GM21360 (cell line): Measurements from ENCODE around the gene AHNAK2.

Experiments used
- ATAC-seq: cut with Tn5 transposase; IDR thresholded peaks from one replicate; pipeline ENCODE4 v1.9.1; 2021; ENCODE audit warnings: mild to moderate bottlenecking, moderate library complexity; ENCODE audit not compliant: unreplicated experiment

The AHNAK2 gene

DNA sequence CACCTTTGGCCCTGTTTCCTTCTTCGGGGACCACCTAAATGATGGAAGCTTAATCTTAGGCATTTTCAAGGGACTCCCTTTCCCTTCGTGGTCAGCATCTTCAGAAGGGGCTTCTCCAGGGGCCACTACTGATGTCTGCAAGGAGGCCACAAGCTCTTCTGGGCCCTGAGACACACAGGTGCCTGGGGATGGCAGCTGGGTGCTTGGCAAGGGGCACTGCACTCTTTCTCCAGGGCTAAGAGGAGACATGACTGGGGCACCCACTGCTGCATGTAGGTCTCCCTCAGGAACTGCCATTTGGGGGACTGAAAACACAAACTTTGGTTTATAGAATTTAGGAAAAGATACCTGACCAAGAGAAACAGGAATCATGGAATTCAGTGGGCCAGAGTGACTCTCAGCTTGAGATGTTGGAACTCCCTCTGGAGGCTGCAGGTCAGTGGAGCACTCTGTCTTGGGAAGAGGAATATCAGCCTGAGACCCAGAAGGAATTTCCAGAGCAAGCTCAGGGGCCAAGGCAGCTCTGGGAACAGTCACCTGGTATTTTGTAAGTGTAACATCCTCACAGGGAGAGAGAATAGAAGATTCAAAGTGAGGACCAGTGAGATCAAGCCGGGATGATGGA lies 37.5 kb downstream of the AHNAK2 start:
- ATAC-seq, result no peak

DNA sequence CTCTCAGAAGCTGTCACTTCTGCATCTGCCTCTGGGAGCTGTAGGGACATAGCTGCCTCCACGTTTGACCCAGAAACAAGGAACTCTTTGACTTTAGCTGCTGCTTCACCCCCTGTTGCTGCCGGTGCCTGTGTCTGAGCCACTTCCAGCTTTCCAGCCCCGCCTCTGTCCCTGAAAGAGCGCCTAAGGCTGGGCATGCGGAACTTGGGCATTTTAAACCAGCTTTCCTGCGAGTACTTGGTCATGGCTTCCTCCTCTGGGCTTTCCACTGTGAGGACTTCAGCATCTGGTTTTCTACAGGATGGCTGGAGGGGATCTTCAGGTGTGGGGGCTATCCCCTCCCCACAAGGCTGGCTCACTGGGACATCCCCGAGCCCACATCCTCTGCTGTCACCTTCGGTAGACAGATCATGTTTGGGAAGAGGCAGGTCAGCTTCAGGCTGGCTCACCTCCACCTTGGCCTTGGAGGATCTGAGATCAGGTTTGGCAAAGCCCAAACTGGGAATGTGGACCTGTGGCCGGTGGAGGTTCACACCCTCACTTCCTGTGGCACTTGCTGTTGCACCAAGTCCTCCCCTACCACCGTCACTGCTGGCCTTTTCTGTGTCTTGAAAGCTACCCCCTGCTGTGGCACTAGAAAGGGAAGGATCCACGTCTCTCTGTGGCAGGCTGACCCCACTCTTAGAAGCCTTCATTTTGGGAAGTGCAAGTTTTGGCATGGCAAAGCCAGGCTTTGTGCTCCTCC lies 38.3 kb downstream of the AHNAK2 start:
- ATAC-seq, result no peak

DNA sequence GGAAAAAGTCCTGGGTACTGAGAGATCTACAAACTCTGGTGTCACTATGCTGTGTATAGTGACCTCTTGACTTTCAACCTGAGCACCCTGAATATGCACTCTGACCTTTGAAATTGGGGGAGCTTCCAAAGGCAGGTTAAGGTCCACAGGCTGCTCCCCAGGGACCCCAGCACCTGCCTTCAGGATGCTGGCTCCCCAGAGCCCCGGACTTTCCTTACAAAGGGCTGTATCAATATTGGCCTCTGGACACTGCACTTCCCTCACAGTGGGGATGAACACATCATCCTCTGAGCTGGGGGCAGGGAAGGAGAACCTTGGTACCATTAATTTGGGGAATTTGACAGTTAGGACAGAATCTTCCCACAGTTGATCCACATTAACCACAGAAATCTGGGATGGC lies 39.2 kb downstream of the AHNAK2 start:
- ATAC-seq, result no peak

DNA sequence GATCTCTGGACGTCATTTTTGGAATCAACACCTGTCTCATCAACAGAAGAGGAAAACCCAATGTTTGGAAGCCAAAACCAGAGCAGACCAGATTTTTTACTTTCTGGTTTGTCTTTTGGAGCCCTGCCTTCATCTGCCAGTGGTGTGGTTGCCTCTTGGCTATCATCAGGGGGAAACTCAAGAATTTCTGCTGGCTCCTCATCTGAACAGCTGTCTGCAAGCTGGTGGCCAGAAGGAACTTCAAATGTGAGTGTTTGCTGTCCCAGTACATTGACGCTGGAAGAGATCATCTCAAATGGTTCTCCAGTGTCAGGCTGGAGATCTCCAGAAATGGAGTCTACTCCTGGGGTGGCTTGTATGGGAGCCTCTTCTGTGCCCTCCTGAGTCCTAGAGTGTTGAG lies 39.7 kb downstream of the AHNAK2 start:
- no peak for ATAC-seq

DNA sequence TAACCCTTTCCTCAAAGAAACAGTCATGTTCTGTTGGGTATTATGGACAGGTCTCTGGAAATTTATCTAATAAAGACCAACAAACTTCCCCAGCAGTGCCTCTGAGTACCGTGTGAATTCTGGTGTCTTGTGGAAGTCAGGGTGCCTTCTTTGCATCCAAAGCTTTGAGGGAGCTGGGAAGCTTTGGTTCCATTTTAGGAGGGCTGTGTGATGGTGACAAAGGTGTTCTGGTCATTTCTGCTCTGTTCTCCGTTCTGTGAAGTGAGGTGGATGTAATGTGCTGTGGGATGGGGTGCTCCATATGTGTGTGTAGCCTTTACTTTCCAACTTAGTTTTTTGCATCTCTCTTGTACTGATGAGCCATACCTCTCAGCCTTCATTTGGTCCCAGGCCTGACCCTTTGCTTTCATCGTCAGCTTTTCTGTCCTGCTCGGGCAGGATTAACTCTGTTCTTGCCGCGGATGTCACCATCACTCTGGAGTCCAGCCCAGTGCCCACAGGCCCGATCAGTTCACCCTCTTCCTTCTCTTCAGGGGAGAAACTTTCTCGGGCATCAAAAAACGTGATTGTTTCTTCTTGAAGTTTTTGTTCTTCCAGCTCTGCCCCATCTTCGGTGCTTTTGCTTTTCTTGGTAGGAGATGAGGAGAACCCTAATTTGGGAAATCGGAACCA lies 40.3 kb downstream of the AHNAK2 start:
- no peak for ATAC-seq

DNA sequence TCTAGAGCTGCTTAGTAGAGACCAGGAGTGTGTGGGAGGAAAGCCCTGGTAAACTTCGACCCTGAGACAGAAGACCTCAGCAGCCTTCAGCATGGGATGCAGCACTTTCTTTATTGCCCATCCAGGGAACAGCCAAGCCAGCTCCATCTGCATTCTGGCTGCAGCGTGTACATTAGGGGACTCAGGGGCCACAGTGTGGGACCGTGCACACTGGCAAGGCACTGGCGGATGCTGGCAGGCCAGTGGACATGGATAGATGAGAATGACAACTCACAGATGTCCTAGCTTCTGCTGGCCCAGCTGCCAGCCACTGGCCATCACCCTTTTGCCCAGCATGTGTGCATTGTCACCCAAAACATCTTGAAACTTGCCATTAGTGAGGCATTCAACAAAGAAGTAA lies 41.0 kb downstream of the AHNAK2 start:
- ATAC-seq, result no peak

DNA sequence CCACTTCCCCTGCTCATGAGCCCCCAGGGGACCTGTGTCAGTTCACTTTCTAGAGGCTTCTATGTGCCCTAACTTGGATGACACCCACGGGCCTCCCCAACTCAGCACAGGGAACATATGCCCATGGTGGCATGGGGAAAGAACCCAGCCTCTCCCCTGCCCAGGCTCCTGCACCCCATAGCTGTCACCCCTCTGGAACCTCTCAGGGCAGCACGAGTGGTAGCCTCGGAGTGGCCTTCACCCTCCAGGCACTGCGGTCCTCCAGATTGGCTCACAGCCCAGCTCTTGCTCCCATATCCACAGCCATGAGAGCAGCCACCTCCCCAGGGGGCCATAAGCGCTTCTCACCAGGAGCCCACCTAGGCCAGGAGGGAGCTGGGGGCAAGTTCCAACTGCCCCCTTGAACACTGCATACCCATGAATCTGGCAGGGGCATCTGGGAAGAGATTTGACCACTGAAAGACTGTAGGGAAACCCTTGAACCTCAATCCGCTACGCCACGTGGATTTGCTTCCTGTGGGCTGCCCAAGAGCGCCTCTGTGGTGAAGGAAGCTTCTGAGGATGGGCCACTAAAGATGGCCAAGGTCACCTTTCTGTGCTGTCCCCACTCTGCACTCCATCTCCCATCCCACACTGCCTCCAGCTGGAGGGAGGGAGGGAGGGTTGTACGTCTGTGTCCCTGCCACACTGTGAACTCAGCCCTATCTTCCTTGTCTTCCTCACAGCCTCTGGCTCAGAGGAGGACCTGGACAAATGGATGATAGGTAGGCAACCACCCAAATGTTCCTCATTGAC lies 41.6 kb downstream of the AHNAK2 start:
- no peak for ATAC-seq

DNA sequence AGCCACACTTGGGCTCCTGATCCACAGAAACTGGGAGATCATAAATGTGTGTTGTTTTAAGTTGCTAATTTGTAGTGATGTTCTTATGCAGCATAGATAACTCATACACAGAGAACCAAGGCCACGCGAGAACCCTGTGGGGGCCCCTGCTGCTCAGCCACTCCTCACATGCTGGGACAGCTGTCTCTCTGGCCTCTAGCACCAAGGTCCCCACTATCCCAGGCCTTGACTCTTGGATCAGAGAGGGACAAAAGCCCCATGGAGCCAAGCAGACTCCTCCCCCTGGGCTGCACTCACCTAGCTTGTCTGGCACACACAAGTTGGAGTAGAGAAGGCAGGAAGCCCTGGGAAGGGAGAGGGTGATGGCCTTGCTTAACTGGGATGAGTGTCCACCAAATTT lies 42.2 kb downstream of the AHNAK2 start:
- no peak for ATAC-seq

DNA sequence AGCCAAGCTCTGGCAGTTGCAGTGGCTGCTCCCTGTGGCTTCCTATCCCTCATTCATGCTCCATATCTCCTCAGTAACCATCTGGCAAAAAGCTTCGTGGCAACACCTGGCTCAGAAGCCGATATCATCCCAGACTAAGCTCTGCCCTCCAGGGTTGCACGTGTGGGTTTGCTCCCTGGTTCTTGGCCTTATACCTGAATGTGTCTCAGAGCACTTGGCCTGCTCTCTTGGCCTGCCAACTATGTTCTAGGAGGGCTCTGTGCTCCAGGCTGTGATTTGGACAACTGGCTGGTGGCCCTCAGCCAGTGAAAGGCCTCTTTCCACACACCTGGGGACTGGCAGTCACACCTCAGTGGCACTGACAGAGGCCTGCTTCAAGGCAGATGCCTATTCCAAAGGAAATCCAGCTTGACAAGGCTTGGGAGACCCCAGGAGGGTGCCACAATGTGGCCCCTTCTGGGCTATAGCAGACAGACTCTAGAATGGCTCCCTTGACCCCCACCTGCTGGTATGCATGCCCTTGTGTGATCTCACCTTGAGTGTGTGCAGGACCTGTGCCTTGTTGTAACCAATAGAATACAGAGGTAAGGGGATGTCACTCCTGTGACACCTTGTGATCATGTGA lies 43.0 kb downstream of the AHNAK2 start:
- no peak for ATAC-seq

DNA sequence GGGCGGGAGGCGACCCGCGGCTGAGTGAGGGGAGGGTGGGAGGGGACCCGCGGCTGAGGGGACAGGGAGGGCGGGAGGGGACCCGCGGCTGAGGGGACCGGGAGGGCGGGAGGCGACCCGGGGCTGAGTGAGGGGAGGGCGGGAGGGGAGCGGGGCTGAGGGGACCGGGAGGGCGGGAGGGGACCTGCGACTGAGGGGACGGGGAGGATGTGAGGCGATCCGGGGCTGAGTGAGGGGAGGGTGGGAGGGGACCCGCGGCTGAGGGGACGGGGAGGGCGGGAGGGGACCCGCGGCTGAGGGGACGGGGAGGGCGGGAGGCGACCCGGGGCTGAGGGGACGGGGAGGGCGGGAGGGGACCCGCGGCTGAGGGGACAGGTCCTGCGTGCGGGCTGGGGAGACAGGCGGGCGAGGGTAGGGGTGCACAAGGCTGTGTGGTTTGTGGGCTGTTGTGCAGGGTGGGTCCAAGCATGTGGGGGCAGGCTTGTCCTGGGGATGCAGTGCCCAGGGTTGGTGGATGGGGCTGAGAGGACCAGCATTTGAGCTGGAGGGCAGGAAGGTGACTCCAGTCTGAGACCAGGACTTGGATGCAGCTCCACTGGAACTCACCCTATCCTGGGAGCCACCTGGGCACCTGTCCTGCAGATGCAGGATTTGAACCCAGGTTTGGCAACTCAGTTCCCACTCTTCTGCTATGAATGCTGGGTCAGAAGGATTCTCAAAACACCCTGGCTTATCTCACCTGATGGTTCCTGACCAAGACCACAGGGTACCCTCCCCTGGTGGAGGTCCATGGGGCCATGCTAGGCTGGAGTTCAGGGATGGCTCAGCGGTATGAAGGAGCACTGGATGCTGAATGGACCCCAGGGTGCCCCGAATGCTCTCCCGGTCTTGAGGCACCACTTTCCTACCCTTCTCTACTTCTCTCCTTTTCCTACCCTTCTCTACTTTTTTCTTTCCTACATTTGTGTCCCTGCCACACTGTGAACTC lies 44.1 kb downstream of the AHNAK2 start:
- ATAC-seq, result no peak

DNA sequence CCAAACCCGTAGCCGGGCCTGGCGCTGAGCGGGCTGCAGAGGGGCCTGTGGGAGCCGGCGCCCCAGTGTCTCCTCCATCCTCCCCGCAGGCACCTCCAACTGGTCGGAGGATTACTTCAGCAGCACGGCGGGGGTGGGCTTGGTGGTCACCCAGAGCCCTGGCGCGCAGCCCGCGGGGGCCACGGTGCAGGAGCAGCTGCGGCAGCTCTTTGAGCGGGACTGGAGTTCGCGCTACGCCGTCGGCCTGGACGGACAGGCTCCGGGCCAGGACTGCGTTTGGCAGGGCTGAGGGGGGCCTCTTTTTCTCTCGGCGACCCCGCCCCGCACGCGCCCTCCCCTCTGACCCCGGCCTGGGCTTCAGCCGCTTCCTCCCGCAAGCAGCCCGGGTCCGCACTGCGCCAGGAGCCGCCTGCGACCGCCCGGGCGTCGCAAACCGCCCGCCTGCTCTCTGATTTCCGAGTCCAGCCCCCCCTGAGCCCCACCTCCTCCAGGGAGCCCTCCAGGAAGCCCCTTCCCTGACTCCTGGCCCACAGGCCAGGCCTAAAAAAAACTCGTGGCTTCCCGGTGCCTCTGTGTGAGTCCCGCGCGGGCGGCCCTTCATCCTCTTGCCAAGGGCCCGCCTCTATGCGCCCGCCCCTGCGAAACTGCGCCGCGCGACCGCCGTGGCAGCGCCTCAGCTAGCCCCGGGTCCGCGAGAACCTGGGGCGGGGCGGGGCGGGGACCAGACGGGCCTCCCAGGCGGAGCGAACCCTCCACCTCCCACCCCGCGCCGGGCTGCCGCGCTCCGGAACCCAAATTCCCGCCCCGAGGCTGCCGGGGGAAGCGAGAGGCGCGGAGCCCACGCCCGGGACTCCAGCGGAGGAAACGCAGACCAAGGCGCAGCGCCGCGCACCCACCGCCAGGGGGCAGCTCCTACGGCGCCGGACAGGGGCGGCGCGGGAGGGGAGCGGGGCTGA lies 45.2 kb downstream of the AHNAK2 start:
- no peak for ATAC-seq

DNA sequence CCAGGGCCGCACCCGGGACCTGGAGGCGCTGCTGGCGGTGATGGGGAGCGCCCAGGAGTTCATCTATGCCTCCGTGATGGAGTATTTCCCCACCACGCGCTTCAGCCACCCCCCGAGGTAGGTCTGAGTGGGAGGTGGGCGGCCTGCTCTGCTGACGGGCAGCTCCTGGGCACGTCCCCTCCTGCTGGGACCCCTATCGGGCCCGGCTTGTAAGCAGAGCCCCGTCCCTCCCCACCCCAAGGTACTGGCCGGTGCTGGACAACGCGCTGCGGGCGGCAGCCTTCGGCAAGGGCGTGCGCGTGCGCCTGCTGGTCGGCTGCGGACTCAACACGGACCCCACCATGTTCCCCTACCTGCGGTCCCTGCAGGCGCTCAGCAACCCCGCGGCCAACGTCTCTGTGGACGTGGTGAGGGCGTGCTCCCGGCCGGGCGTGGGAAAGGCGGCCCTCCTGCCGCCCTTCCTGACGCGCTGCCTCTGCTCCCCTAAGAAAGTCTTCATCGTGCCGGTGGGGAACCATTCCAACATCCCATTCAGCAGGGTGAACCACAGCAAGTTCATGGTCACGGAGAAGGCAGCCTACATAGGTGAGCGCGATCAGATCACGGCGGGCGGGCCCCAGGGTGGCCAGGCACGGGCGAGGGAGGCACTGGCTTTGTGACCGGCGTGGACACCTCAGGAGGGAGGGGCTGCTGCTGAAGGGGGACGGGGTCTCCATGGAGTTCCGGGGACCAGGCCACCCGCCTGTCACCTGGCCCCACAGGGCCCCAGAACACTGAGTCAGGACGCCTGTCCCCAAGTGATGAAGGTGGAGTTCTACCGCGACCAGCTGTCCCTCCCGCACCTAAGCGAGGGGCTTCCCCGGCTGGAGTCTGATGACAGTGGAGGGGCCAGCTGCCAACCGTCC lies 46.2 kb downstream of the AHNAK2 start:
- no peak for ATAC-seq

DNA sequence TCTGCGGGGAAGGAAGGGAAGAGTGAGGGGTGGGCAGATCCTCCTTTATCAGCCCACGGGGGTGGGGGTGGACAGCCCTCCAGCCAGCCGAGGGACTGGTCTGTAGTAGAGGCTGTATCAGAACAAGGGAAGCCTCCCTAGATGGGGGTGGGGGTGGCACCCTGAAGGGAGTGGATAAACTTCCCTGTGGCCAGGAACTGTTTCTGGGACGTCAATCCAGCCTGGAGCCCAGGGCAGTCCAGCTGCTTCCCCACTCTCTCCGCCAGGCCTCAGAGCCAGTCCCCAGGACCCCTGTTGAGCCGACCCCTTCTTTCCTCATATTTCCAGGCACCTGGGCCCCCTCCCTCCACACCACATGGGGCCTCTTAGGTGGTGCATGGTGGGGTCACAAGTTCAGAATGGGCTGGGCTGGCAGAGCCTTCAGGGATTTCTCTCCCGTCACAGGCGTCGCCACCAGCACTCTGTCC lies 46.8 kb downstream of the AHNAK2 start:
- ATAC-seq, result no peak

DNA sequence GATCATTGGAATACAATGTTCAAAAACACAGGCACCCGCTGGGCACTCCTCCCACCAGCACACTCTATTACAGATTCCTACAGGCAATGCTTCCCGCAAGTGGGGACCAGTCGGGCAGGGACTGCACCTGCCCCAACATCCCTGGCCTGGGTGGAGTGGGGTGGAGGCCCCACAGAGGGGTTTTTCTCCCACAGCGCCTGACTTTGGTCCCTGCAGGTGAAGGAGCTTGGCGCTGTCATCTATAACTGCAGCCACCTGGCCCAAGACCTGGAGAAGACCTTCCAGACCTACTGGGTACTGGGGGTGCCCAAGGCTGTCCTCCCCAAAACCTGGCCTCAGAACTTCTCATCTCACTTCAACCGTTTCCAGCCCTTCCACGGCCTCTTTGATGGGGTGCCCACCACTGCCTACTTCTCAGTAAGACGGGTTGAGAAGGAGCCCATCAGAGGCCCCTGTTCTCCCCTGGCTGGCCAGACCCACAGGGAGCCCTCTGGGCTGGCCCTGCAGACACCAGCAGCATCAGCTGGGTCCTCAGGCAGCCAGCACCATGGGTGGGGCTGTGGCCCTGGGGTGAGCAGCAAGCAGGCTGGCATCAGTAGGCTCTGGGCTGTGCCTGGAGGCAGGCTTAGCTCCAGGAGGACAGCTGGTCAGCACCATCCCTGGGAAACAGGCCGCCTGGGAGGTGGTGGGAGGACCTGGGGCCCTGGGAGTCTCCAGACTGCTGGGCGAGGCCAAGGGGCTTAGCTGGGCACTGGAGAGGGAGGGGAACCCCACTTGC lies 47.5 kb downstream of the AHNAK2 start:
- ATAC-seq, result no peak

DNA sequence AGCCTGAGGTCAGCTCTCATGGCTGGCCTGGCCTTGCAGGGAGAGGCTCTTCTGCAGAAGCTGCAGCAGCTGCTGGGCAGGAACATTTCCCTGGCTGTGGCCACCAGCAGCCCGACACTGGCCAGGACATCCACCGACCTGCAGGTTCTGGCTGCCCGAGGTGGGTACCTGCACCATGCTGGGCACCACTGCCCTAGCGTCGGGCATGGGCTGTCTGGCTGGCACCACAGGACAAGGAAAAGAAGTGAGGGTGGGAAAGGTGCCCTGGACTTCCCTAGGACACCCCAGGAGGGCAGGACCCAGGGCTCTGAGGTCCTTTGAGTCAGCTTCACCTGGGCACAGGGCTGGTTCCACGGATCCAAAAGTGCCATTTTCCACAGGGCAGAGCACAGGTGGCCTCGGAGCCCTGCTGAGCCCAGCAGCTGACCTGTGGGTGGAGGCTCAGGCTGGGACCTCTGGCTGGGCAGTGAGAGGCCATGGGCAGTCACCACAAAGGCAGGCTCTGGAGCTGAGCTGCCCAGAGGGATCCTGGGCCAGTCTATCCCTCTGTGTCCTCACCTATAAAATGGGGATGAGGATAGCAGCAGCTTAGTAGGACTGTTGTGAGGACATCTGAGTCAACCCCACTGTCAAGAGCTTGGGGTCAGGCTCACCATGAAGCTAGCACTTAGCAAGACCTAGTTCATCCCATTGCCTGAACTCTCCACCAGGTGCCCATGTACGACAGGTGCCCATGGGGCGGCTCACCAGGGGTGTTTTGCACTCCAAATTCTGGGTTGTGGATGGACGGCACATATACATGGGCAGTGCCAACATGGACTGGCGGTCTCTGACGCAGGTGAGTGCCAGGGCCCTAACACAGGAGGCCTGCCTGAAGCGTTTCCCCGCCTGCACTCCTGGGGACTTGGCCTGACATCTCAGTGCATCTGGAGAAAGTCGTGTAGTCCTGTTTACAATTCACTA lies 48.6 kb downstream of the AHNAK2 start:
- ATAC-seq, result no peak
